Stimulated activated CD4-positive, alpha-beta T cell treated with anti-CD3 and anti-CD28 coated beads, Interleukin-2, amount 100 ng/mL, for 24 hours (primary cell): ENCODE measurements around the gene HOXC11.

ENCODE experiments used
- DNase-seq, 2 donors: peaks; one replicate each; pipeline ENCODE4 v3.0.0-alpha.2; 2020

The HOXC11 gene

GRCh38 chr12:54000116-54001114 is 27.5 kb downstream of the HOXC11 start, which contains the start of gene HOXC9:
Gene HOXC9 (plus strand): TSS chr12:54000161. CDS start chr12:54000189, 28 bp downstream.
- DNase-seq = no peak

GRCh38 chr12:54001283-54002187 is 28.6 kb downstream of the HOXC11 start:
- DNase-seq = no peak

GRCh38 chr12:54002278-54002914 is 29.5 kb downstream of the HOXC11 start:
- no peak for DNase-seq

GRCh38 chr12:54002915-54003389 is 30.0 kb downstream of the HOXC11 start:
- no peak for DNase-seq

GRCh38 chr12:54003625-54004024 is 30.7 kb downstream of the HOXC11 start:
- no peak for DNase-seq

GRCh38 chr12:54004063-54004840 is 31.3 kb downstream of the HOXC11 start:
- no peak for DNase-seq

- no peak for DNase-seq
Observed at GRCh38 chr12:54004841-54005530, 32.1 kb downstream of the HOXC11 start.

GRCh38 chr12:54005531-54005852 is 32.6 kb downstream of the HOXC11 start:
- no peak for DNase-seq

GRCh38 chr12:54005853-54006558 is 33.1 kb downstream of the HOXC11 start:
- DNase-seq = peak; percentile 90

- no peak for DNase-seq
Observed at GRCh38 chr12:54006559-54007220, 33.8 kb downstream of the HOXC11 start.

- DNase-seq = no peak
Observed at GRCh38 chr12:54007538-54008259, 34.8 kb downstream of the HOXC11 start.

- no peak for DNase-seq
Observed at GRCh38 chr12:54008260-54008552, 35.3 kb downstream of the HOXC11 start.

- DNase-seq = peak; percentile 40 to 51
Observed at GRCh38 chr12:54009171-54010052, 36.5 kb downstream of the HOXC11 start.

- no peak for DNase-seq
Observed at GRCh38 chr12:54010053-54010971, 37.4 kb downstream of the HOXC11 start.

- DNase-seq = no peak
Observed at GRCh38 chr12:54010972-54011664, 38.2 kb downstream of the HOXC11 start.

GRCh38 chr12:54011665-54012532 is 39.0 kb downstream of the HOXC11 start:
- DNase-seq = no peak
